GM12878 (cell line): ENCODE data around the gene GCNT1. TPM values are rescaled to one million over a fixed set of nuclear protein-coding genes. Genes with fewer than 3 reads are reported as not detected.

Experiments used
- E2F8 ChIP-seq: fragments of 450-650 bp; IDR thresholded peaks from 2 replicates; pipeline ENCODE4 v1.6.1; 2018; ENCODE audit warnings: mild to moderate bottlenecking, low read depth, moderate library complexity; ENCODE audit not compliant: partially characterized antibody
- MYB ChIP-seq: fragments of 150-350 bp; IDR thresholded peaks from 2 replicates; pipeline ENCODE4 v1.6.1; 2014; ENCODE audit warnings: mild to moderate bottlenecking, low read depth, low read length, borderline replicate concordance
- PRDM15 ChIP-seq: fragments of 450-650 bp; formaldehyde crosslinking; IDR thresholded peaks from 2 replicates; pipeline ENCODE4 v1.4.0; 2020; ENCODE audit warnings: mild to moderate bottlenecking, moderate library complexity
- USF2 ChIP-seq: IDR thresholded peaks from 2 replicates; pipeline ENCODE4 v1.6.1; 2011; ENCODE audit warnings: low read depth, low read length, improper control_type of control experiment, borderline replicate concordance
- ZNF217 ChIP-seq: fragments of 450-650 bp; IDR thresholded peaks from 2 replicates; pipeline ENCODE4 v1.6.1; 2017; ENCODE audit warnings: antibody characterized with exemption, mild to moderate bottlenecking
- polyA plus RNA-seq, 11 experiments: library from polyadenylated mRNA; depleted of rRNA in 4 of 11; unstranded in 6 of 11; stranded (reverse) in 5 of 11; fragments of >200 nt; fragmentation: Nextera tagmentation in 4 of 11; fragmentation: Illumina TruSeq in 1 of 11; extraction: Ambion mirVana in 4 of 11; extraction: Trizol in 1 of 11; gene quantifications; 1 replicate in 1 of 11; 2 replicates in 10 of 11; pipeline versions ENCODE4 v1.2.1 to v1.2.3, GENCODE V29; 2011 to 2016; ENCODE audit warnings: inconsistent platforms in 2 of 11, missing spikeins in 2 of 11, low read depth in 1 of 11
- total RNA-seq, 4 experiments: library from RNA; depleted of rRNA in 3 of 4; stranded (reverse); fragments of >200 nt in 3 of 4; fragmentation: Illumina TruSeq in 1 of 4; extraction: Trizol in 1 of 4; gene quantifications; 2 replicates each; pipeline versions ENCODE4 v1.2.1 to v1.2.3, GENCODE V29; 2013 to 2021

Gene GCNT1
- total and polyA plus RNA-seq, 10 of the 15 experiments (the other 5 are each of a cell fraction or from before 2014, with no cell fraction given): 2.8 to 17.8 (median 7.1) TPM

- TF ChIP-seq E2F8: no peak
- no peak for TF ChIP-seq PRDM15 (CRISPR knock-in tag)
- no peak for TF ChIP-seq USF2
- TF ChIP-seq MYB: no peak
- no peak for TF ChIP-seq ZNF217
Observed at GRCh38 chr9:76510041-76510440, 51.1 kb downstream of the GCNT1 start (continued).
